IPS-NIHi7 (cell line): ENCODE data around the gene RFPL3.
"Not testable (repeated sequence)": the region's sequence is repeated elsewhere in the genome, so short reads cannot be mapped to it uniquely, and the experiment has no call there.

Source experiments
- DNase-seq: peaks from one replicate; pipeline ENCODE4 v3.0.0; 2012; ENCODE audit warnings: mixed read lengths; ENCODE audit errors: extremely low spot score

RFPL3 gene

DNA sequence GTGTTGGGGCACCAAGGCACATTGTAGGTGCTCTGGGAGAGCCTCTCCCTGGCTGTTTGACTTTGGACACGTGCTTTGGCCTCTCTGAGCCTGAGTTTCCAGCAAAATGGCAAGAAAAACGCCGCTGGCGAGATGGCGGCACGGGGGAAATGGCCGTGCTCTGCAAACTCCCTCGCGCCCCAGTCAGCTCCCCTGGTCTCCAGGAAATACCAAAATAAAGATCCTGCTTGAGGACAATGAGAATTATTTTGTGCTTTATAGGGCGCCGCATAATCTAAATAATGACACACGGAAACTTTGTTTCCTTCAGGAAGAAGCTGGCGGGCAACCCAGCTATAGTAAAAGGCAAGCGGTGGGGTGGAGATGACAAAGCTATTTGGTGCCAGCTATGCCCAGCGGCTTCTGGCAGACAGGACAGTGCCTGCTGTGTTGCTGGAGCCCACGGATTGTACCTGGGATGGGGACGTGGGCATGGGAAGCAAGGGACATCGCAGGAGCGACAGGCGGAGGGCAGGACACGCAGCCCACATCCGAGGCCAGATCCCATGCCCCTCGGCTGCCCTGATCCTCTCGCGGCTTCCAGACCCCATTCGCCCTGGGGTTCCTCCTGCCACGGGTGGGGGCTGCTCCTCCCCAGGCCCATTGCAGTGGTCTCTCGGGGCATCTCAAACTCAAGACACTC, 26.3 kb upstream of the RFPL3 start:
- no peak for DNase-seq

DNA sequence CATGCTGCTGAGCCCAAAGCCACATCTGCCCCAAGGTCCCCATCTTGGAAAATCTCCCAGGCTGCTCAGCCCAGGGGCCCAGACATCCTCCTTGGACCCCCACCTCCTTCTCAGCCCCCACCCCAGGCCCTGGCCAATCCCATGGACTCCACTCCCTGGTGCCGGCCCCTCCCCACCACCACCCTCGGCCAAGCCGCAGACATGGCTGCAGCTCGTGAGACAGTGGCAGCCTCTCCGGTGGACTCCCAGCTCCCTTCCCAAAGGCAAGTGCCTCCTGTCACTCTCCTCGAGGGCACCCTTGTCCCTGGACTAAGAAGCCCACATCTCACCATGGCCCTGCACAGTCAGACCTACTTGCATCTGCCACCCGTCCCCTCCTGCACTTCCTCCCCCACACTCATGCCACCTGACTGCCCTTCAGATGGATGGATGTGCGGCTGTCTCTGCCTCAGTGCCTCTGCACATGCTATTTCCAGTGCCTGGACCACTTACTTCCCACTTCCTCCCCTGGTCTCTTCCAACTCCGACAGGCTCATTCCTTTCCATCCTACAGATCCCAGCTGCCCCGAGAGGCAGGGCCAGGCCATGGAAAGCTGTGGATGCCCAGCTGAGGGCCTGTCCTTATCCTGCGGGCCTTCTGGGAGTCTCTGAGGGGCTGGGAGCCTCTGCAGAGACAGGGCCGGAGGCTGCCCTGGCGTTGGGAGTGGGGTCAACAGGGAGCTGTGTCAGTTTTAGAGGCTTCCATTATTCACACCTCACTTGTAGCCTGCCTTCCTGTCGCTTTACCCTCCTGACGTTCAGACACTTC, 25.5 kb upstream of the RFPL3 start:
- DNase-seq: no peak

DNA sequence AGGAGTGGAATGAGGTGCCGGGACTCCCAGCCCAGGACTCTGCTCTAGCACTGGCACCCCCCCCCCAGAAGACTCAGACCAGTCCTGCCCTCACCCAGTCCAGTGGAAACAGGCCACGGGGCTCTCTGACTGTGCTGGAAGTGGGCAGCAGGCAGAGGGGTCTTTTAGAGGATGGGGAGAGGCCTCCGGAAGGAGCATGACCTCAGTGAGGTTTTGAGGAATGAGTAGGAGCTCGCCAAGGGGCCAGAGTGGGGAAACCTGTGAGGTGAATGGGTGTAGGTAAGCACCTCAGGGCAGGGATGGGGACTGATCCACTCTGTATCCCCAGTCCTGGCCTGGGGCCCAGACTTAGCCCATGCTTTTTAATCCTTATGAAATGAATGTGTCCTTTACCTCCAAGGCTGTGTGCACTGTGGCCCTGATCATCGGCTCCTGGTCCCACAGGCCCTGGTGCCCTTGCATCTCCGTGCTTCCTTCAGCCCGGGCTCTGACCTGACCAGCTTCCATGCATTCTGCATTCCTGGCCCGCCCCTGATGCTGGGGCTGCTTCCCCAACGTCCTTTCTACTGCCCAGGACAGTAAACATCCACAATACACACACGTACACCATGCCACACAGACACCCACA, 24.4 kb upstream of the RFPL3 start:
- DNase-seq: no peak

DNA sequence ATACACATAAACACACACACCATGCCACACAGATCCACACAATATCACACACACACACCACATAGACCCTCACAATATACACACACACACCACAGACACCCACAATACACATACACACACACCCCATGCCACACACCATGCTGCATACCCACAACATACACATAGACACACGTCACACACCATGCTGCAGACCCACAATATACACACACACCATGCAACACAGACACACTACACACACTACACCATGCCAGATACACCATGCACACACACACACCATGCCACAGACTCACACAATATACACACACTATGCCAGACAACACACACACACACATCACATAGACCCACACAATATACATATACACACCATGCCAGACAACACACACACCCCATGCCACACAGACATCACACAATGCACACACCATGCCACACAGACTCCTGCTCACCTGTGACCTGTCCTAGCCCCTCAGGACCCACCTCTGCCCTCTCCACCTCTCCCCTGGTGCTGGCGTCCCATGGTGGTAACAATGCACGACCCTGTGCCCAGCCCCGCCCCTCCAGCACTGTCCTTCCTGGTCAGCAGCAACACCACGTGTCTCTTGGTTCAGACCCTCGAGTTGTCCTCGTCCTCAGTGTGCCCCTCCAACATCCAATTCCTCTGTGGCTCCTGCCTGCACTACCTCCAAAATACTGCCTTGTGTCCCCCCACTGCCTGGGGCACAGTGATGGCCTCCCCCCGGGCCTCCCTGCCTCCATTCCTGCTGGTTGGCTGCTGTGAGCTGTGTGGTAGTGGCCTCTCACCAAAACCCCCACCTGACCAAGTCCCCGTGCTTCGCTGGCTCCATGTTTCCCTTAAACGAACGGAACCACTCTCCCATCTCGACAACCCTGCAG, 23.7 kb upstream of the RFPL3 start:
- no peak for DNase-seq

DNA sequence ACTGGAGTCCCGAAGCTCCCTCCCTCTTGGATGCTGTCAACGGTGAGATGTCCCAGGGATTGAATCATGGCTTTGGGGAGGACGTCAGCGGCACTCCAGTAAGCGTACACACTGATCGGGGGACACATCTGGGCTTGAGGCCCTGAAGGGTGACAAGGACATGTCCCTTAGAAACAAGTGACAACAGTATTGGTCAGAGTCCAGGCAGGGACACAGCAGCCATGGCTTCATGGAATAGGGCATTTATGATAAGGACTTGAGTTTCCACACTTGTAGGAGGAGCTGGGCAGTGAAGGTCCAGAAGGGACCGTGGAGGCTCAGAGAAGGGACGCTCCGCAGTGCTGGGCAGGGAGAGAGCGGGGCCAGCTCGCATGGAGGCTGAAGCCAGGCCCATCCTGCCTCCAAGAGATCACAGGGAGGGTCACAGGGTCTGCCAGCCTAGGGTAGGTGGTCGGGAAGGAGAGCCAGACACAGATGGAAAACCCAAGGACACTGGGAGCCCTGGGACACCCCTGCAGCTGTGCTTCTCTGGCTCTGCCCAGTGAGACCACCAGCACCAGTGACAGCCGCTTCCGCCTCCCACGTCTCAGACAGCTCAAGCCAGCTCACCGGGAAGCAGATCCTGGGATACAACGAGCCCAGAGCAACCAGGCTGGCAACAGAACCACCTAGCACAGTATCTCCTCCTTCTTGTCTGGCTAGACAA, 22.9 kb upstream of the RFPL3 start:
- DNase-seq: no peak

DNA sequence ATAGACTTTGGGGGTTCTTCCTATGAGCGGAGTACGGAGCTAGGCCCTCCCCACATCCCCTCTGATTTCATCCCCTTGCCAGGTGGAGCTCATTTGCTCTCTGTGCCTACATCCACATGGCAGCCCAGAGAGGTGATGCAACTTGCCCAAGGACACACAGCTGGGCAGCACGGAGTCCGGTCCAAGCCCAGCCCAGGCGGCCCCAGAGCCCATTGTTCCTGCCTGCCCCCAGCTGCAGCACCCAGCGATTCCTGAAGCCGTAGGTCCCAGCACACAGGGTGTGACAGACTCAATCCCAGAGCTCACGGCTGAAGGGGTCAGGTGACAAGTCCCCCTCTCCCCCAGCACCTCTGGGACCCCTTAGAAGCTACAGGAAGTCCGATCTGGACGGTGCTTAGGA, 22.2 kb upstream of the RFPL3 start:
- DNase-seq: no peak

DNA sequence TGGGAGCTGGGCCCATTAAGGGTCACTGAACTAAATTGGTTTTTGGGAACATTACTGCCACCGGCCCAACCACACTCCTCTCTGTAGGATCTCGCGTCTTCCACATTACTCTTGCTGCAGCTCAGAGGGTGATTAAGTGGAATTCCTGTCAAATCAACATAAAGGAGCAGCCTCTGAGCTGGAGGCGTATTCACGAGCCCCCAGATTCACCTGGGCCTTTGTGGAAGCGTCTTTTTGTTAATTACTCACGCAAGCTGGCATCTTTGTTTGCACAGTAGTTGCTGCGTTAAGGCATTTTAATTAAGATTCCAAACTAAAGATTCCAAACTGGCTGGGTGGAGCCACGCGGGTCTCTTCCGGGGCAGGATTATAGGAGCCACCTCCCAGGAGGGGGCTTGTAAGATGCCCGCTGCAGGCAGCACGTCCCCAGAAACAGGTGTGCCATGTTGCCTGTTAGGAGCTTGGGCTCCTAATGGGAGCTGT, 21.5 kb upstream of the RFPL3 start:
- no peak for DNase-seq

DNA sequence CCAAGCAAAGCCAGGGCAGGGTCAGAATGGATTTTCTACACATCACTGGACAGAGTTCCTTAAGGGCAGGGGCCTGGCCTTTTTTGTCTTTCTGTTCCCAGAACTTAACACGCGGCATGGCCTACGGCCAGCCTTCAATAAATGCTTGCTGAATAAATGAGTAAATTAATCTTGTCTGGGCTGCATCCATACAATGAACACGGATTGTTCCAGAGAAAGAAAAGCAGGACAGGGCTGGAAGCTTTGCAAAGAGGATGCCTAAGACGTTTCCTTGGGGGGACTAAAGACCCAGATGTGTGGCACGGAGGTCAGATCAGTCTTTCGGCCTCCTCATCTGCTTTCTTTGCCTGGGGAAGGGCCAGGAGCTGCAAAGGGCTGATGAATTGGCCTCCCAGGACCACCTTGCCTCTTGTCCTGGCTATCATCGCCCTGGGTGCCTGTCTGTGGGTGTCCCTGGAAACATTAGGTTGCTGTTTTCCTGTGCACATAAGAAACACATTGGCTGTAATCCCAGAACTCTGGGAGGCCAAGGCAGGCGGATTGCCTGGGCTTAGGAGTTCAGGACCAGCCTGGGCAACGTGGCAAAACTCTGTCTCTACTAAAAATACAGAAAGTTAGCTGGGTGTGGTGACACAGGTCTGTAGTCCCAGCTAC, 20.8 kb upstream of the RFPL3 start:
- DNase-seq: no peak

DNA sequence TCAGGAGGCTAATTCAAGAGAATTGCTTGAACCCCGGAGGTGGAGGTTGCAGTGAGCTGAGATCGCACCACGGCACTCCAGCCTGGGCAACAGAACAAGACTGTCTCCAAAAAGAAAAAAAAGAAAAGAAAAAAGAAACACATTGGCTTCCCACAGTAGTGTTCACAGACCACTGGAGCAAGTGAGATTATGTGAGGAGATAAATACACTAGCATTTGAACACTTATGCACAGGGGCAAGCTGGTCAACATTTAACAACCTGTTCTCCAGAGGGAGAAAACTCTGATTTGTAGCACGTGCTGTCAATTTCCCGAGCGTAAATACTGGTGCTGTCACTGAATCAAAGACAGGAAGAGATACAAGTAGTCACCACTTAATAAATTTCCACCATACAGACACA, 20.2 kb upstream of the RFPL3 start:
- DNase-seq: not testable (repeated sequence)

DNA sequence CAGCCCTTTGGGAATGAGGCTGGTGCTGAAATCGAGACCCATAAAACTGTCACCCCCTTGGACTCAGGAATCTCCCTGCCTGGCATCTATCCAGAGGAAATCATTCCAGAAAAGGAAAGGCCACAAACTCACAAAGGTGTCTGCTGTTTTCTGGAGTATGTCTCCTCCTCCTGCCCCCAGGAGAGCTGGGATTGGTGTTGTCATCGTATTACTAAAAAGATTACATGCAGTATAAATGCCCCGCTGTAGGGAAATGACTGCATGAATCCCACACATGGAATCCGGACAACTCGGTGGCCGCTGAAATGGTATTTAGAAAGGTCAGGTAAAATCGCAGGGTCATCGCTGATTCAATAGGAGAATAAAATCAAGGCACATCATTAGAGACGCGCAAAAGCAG, 18.9 kb upstream of the RFPL3 start:
- no peak for DNase-seq

DNA sequence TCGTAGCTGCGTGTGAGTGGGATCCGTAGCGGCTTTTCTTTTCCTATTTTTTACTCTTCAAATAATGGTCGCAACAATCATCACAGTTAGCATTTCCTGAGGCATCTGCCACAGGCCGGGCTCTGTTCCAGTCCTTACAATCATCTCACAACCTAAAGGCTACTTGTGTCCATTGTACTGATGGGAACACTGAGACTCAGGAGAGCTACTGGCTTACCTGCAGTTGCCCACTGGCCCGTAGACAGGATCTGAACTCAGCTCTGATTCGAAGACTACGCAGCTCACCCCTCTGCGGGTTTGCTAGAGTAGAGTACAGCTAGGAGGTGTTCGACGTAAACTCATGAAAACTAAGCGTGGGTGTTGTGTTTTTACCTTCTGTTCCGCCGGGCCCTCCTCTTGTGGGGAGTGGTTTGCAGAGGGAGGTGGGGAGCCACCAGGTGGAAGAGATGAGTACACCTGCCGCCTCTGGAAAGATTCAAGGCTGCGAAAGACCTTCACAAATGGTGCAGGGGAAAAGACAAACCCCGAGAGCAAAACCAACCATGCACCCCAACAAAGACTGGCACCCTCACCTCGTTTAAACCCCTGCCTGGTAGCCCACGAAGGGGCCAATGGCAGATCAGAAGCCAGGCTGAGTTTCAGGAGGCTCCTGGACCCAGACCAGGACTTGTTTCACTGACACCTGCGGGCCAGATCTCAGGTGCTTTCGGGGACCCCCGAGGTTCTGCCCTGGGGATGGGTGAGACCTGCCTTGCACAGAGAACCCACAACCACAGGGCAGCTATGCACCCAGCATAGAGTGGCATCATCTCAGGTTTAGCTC, 18.3 kb upstream of the RFPL3 start:
- DNase-seq: no peak

DNA sequence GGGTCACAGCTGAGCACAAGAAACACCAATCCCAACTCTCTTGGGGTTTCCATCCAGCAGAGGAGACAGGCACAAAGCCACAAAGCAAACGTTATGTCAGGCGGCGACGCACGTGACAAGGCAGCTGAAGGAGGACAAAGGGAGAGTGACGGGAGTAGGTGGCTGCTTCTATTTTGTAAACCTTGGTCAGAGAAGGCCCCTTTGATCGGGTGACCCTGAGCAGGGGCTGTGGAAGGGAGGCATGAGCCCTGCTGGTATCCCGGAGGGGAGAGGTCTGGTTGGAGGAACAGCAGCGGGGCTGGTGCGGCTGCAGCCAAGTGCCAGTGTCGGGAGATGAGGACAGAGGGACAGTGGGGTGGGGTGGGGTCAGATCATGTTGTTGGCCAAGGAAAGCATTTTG, 17.3 kb upstream of the RFPL3 start:
- no peak for DNase-seq

DNA sequence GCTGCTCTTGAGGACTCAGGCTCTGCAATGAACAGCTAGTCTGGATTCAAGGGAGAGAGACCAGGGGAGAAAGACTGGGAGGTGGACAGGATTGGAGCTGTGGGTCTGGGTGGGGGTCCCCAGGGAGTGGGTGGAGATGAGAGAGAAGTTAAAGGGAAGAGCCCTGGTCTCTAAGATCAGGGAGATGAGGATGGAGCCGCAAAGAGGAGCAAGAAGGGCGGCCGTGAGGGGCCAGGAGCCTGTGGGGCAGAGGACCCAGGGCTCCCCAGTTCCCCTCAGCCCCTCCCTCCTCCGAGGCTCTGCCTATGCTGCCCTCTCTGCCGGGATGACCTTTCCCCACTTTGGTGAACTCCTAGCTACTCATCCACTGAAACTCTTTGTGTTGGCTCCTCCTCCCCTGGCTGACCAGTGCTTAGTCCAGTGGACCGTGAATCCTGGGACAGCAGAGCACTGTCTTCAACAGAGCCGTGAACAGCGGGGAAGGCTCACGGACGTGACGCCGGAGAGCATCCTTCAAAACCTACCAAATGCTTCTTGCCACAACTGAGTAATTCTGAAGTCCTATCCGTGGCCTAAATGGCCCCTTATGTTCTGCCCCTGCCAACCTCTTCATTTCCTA, 16.4 kb upstream of the RFPL3 start:
- DNase-seq: no peak

DNA sequence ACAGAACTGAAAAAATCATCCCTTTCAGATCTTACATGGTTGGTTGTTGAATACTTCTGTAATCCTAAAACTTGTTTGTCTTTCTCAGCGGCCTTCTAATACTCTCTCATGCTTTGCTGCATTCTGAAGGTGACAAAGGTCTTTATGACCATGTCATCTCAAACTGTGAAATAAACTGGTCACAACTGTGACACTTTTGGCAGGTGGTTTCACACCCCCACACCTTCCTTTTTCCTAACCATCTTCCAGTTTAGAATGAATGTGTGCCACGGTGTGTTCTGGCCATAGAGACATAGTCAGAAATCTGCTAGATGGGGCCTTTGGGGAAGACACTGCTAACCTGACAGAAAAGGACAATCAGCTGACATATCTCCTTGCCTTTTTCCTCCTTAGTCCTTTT, 14.7 kb upstream of the RFPL3 start:
- DNase-seq: no peak

DNA sequence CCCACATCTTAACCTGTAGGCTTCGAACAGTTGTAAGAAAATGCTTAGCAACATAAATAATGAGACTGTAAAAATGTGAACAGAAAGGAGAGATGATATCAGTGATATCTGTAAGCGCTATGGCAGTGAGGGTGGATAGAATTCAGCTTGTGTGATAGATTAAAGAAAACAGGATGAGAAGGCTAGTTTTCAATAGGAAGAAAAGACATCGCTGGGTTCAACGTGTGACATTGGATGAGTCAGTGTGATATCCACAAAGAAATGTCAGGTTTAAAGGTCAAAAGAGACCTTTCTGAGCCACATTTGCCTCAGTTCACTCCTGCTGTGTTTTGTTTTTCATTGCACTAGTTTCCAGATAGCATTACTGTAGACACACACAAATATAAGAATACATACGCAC, 13.7 kb upstream of the RFPL3 start:
- DNase-seq: no peak

DNA sequence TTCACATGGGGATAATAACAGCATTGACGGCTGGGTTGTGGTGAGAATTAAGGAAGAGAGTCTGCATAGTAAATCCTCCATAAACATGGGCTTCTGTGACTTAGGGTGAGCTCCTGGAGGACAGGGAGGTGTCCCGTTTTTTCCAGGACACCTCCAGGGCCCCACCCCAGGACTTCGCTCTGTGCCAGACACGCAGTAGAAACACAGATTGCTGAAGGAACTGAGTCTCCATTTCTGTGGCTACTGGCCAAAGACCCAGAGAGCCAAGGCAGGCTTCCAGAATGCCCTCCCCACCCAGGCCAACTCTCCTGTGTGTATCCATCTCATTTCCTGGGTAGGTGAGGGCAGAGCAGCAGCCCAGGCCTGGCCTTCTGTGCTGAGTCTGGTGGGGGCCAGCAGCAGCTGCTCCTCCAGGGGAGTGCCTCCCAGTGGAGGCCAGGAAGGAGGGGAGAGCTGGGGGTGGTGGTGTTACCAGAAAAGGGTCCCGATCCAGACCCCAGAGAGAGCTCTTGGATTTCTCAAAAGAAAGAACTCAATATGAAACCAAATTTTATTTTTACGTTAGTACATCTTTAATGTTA, 9.5 kb upstream of the RFPL3 start:
- no peak for DNase-seq

DNA sequence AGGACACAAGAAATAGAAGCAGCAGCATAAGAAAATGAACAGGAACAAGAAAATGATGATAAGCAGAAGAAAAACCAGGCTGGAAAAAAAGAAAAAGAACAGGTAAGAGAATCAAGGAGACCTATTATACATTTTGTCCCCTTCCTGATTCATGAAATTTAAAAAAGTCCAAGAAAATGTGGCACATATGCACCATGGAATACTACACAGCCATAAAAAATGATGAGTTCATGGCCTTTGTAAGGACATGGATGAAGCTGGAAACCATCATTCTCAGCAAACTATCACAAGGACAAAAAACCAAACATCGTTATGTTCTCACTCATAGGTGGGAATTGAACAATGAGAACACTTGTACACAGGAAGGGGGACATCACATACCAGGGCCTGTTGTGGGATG, 5.8 kb upstream of the RFPL3 start:
- not testable (repeated sequence) for DNase-seq

DNA sequence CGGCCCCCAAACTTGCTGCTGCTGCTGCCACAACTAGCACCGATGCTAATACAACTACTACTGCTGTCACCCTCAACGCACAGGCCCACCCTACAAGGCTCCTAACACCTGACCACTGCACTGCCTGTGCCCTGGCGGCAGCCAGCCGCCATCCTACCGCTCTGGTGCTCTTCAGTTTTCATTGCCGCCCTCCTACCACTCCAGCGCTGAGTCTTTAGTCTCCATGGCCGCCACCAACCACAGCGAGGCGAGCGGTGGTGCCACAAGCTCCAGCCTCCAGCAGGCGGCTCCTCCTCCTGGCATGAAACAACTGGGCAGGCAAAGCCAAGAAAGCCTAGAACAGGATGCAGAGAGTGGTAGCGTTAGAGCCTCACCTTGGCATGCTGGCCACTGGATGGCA, 5.0 kb upstream of the RFPL3 start:
- DNase-seq: no peak

DNA sequence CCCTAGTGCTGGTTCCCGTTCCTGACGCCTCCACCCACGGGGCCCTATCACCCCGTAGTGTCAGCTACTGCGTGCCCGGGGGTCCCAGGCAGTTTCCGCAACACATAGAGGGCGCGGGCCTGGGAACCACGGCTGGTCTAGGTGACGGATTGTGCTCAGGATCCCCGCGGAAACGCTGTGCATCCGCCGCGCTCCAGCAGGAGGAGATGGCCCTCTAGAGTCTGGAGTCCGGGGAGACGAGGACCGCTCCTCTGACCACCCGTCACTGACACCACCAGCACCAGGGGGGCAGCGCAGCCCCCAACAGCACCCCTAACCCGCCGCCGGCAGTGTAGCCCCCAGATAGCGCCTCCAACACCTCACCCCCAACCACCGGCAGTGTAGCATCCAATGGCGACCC, 4.4 kb upstream of the RFPL3 start:
- DNase-seq: no peak
